ENCODE results near the gene HMGN2.

DNA sequence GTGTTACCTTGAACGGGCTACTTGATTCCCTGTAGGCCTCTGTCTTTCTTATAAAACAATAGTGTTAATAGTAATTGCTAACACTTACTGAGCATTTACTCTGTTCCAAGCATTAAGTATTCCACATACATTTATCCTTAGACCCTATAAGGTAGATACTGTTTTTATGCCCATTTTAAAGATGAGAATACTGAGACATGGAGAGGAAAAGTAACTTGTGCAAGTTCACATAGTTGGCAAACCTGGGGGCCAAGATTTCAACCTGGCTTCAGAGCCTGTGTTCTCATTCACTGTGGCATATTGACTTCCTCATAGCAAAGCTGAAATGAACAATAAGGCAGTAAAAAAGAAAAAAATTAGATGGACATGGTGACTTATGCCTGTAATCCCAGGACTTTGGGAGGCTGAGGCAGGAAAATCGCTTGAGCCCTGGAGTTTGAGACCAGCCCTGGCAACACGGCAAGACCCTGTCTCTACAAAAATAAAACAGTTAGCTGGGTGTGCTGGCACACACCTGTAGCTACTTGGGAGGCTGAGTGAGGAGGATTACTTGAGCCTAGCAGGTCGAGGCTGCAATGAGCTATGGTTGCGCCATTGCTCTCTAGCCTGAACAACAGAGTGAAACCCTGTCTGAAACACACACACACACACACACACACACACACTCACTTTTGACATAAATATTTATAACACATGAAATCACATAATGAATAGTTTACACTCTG, 19.6 kb upstream of the HMGN2 start:
- TF ChIP-seq CTCF (IDR thresholded peaks at IDR 0.05): no peak
- no peak for TF ChIP-seq ZFX (IDR thresholded peaks at IDR 0.05; ENCODE audit: borderline replicate concordance)
